ENCODE data around the gene TLCD3B.
"Not testable (repeated sequence)": the region's sequence is repeated elsewhere in the genome, so short reads cannot be mapped to it uniquely, and the experiment has no call there.

The TLCD3B gene

GRCh38 chr16:30041841-30042240, 10.8 kb upstream of the TLCD3B start:
- Histone ChIP-seq H3K4me3 (ENCODE audit: low read length in 2 of 2) (no peak overlapping the region), H3K9me3 (ENCODE audit: control insufficient read depth in 2 of 2, low read length in 2 of 2) (no peaks in the 10 kb centered on the region), H3K27ac (ENCODE audit: low read depth in 2 of 2, low read length in 2 of 2) (no peak overlapping the region), H3K9ac (ENCODE audit: low read depth in 1 of 2, low read length in 2 of 2) (no peak overlapping the region), H3K27me3 (ENCODE audit: control insufficient read depth in 2 of 2, insufficient read depth in 2 of 2, low read length in 2 of 2) (peaks cover 0 to 4% of the 10 kb centered on the region in 2 donors), H3K36me3 (ENCODE audit: control insufficient read depth in 2 of 2, insufficient read depth in 2 of 2, low read length in 2 of 2) (no peaks in the 10 kb centered on the region), H3K4me1 (ENCODE audit: control insufficient read depth in 2 of 2, insufficient read depth in 2 of 2, low read length in 2 of 2) (no peaks in the 10 kb centered on the region)

GRCh38 chr16:30040690-30041089, 9.6 kb upstream of the TLCD3B start:
- not testable (repeated sequence) for H3K9me3 ChIP-seq (ENCODE audit: control insufficient read depth in 2 of 2, low read length in 2 of 2); H3K4me3 ChIP-seq (ENCODE audit: low read length in 2 of 2); H3K36me3 ChIP-seq (ENCODE audit: control insufficient read depth in 2 of 2, insufficient read depth in 2 of 2, low read length in 2 of 2); H3K9ac ChIP-seq (ENCODE audit: low read depth in 1 of 2, low read length in 2 of 2); H3K27me3 ChIP-seq (ENCODE audit: control insufficient read depth in 2 of 2, insufficient read depth in 2 of 2, low read length in 2 of 2); H3K4me1 ChIP-seq (ENCODE audit: control insufficient read depth in 2 of 2, insufficient read depth in 2 of 2, low read length in 2 of 2); H3K27ac ChIP-seq (ENCODE audit: low read depth in 2 of 2, low read length in 2 of 2)

- no peaks in the 10 kb centered on the region for H3K4me1 ChIP-seq (ENCODE audit: control insufficient read depth in 2 of 2, insufficient read depth in 2 of 2, low read length in 2 of 2)
- H3K9ac ChIP-seq (ENCODE audit: low read depth in 1 of 2, low read length in 2 of 2): no peak overlapping the region
- no peaks in the 10 kb centered on the region for H3K9me3 ChIP-seq (ENCODE audit: control insufficient read depth in 2 of 2, low read length in 2 of 2)
- H3K36me3 ChIP-seq (ENCODE audit: control insufficient read depth in 2 of 2, insufficient read depth in 2 of 2, low read length in 2 of 2): no peaks in the 10 kb centered on the region
- no peak overlapping the region for H3K4me3 ChIP-seq (ENCODE audit: low read length in 2 of 2)
- H3K27me3 ChIP-seq (ENCODE audit: control insufficient read depth in 2 of 2, insufficient read depth in 2 of 2, low read length in 2 of 2): peaks cover 4 to 7% of the 10 kb centered on the region in 2 donors
- no peak overlapping the region for H3K27ac ChIP-seq (ENCODE audit: low read depth in 2 of 2, low read length in 2 of 2)
Measured at GRCh38 chr16:30040221-30040620, 9.2 kb upstream of the TLCD3B start.

- Histone ChIP-seq H3K4me3 (ENCODE audit: low read length in 2 of 2) (no peak overlapping the region), H3K27ac (ENCODE audit: low read depth in 2 of 2, low read length in 2 of 2) (no peak overlapping the region), H3K4me1 (ENCODE audit: control insufficient read depth in 2 of 2, insufficient read depth in 2 of 2, low read length in 2 of 2) (no peaks in the 10 kb centered on the region), H3K27me3 (ENCODE audit: control insufficient read depth in 2 of 2, insufficient read depth in 2 of 2, low read length in 2 of 2) (peaks cover 31 to 32% of the 10 kb centered on the region in 2 donors), H3K36me3 (ENCODE audit: control insufficient read depth in 2 of 2, insufficient read depth in 2 of 2, low read length in 2 of 2) (no peaks in the 10 kb centered on the region), H3K9ac (ENCODE audit: low read depth in 1 of 2, low read length in 2 of 2) (no peak overlapping the region), H3K9me3 (ENCODE audit: control insufficient read depth in 2 of 2, low read length in 2 of 2) (no peaks in the 10 kb centered on the region)
Measured at GRCh38 chr16:30033270-30033669, 2.2 kb upstream of the TLCD3B start.

GRCh38 chr16:30032083-30032819, 1.2 kb upstream of the TLCD3B start:
- H3K4me1 ChIP-seq (ENCODE audit: control insufficient read depth in 2 of 2, insufficient read depth in 2 of 2, low read length in 2 of 2): no peaks in the 10 kb centered on the region
- no peaks in the 10 kb centered on the region for H3K9me3 ChIP-seq (ENCODE audit: control insufficient read depth in 2 of 2, low read length in 2 of 2)
- no peak overlapping the region for H3K9ac ChIP-seq (ENCODE audit: low read depth in 1 of 2, low read length in 2 of 2)
- peaks cover 31 to 32% of the 10 kb centered on the region in 2 donors for H3K27me3 ChIP-seq (ENCODE audit: control insufficient read depth in 2 of 2, insufficient read depth in 2 of 2, low read length in 2 of 2)
- no peaks in the 10 kb centered on the region for H3K36me3 ChIP-seq (ENCODE audit: control insufficient read depth in 2 of 2, insufficient read depth in 2 of 2, low read length in 2 of 2)
- H3K4me3 ChIP-seq (ENCODE audit: low read length in 2 of 2): no peak overlapping the region
- H3K27ac ChIP-seq (ENCODE audit: low read depth in 2 of 2, low read length in 2 of 2): no peak overlapping the region

GRCh38 chr16:30031477-30031918, 427 bp upstream of the TLCD3B start:
- Histone ChIP-seq H3K27ac (ENCODE audit: low read depth in 2 of 2, low read length in 2 of 2) (no peak overlapping the region), H3K4me1 (ENCODE audit: control insufficient read depth in 2 of 2, insufficient read depth in 2 of 2, low read length in 2 of 2) (no peaks in the 10 kb centered on the region), H3K4me3 (ENCODE audit: low read length in 2 of 2) (no peak overlapping the region), H3K27me3 (ENCODE audit: control insufficient read depth in 2 of 2, insufficient read depth in 2 of 2, low read length in 2 of 2) (peaks cover 33 to 34% of the 10 kb centered on the region in 2 donors), H3K9me3 (ENCODE audit: control insufficient read depth in 2 of 2, low read length in 2 of 2) (no peaks in the 10 kb centered on the region), H3K9ac (ENCODE audit: low read depth in 1 of 2, low read length in 2 of 2) (no peak overlapping the region), H3K36me3 (ENCODE audit: control insufficient read depth in 2 of 2, insufficient read depth in 2 of 2, low read length in 2 of 2) (no peaks in the 10 kb centered on the region)

GRCh38 chr16:30030011-30030685, 923 bp downstream of the TLCD3B start:
- peaks cover 29 to 39% of the 10 kb centered on the region in 2 donors for H3K27me3 ChIP-seq (ENCODE audit: control insufficient read depth in 2 of 2, insufficient read depth in 2 of 2, low read length in 2 of 2)
- no peak overlapping the region for H3K4me3 ChIP-seq (ENCODE audit: low read length in 2 of 2)
- no peaks in the 10 kb centered on the region for H3K9me3 ChIP-seq (ENCODE audit: control insufficient read depth in 2 of 2, low read length in 2 of 2)
- no peaks in the 10 kb centered on the region for H3K36me3 ChIP-seq (ENCODE audit: control insufficient read depth in 2 of 2, insufficient read depth in 2 of 2, low read length in 2 of 2)
- no peak overlapping the region for H3K9ac ChIP-seq (ENCODE audit: low read depth in 1 of 2, low read length in 2 of 2)
- no peaks in the 10 kb centered on the region for H3K4me1 ChIP-seq (ENCODE audit: control insufficient read depth in 2 of 2, insufficient read depth in 2 of 2, low read length in 2 of 2)
- no peak overlapping the region for H3K27ac ChIP-seq (ENCODE audit: low read depth in 2 of 2, low read length in 2 of 2)

GRCh38 chr16:30028438-30029076, 2.5 kb downstream of the TLCD3B start:
- H3K9ac ChIP-seq (ENCODE audit: low read depth in 1 of 2, low read length in 2 of 2): no peak overlapping the region
- H3K36me3 ChIP-seq (ENCODE audit: control insufficient read depth in 2 of 2, insufficient read depth in 2 of 2, low read length in 2 of 2): no peaks in the 10 kb centered on the region
- H3K4me3 ChIP-seq (ENCODE audit: low read length in 2 of 2): no peak overlapping the region
- H3K4me1 ChIP-seq (ENCODE audit: control insufficient read depth in 2 of 2, insufficient read depth in 2 of 2, low read length in 2 of 2): no peaks in the 10 kb centered on the region
- H3K27me3 ChIP-seq (ENCODE audit: control insufficient read depth in 2 of 2, insufficient read depth in 2 of 2, low read length in 2 of 2): peaks cover 29 to 39% of the 10 kb centered on the region in 2 donors
- H3K27ac ChIP-seq (ENCODE audit: low read depth in 2 of 2, low read length in 2 of 2): no peak overlapping the region
- no peaks in the 10 kb centered on the region for H3K9me3 ChIP-seq (ENCODE audit: control insufficient read depth in 2 of 2, low read length in 2 of 2)

- Histone ChIP-seq H3K27ac (ENCODE audit: low read depth in 2 of 2, low read length in 2 of 2) (no peak overlapping the region), H3K36me3 (ENCODE audit: control insufficient read depth in 2 of 2, insufficient read depth in 2 of 2, low read length in 2 of 2) (no peaks in the 10 kb centered on the region), H3K9me3 (ENCODE audit: control insufficient read depth in 2 of 2, low read length in 2 of 2) (no peaks in the 10 kb centered on the region), H3K9ac (ENCODE audit: low read depth in 1 of 2, low read length in 2 of 2) (no peak overlapping the region), H3K4me3 (ENCODE audit: low read length in 2 of 2) (no peak overlapping the region), H3K27me3 (ENCODE audit: control insufficient read depth in 2 of 2, insufficient read depth in 2 of 2, low read length in 2 of 2) (peaks cover 29 to 39% of the 10 kb centered on the region in 2 donors), H3K4me1 (ENCODE audit: control insufficient read depth in 2 of 2, insufficient read depth in 2 of 2, low read length in 2 of 2) (no peaks in the 10 kb centered on the region)
Measured at GRCh38 chr16:30027588-30028437, 3.3 kb downstream of the TLCD3B start.

Measured in mucosa of rectum (tissue), 2 donors.